Measurements from ENCODE around the gene TCN2.

- no peak for TF ChIP-seq CEBPB (IDR thresholded peaks at IDR 0.05; ENCODE audit: low read depth, low read length)
- TF ChIP-seq CTCF (conservative IDR thresholded peaks at IDR 0.05; ENCODE audit: low read depth, low read length), result no peak
- no peak for TF ChIP-seq MAFK (IDR thresholded peaks at IDR 0.05; ENCODE audit: low read depth, low read length)
- no peak for TF ChIP-seq ELK1 (IDR thresholded peaks at IDR 0.05; ENCODE audit: borderline replicate concordance, low read depth, low read length)
- no peak for TF ChIP-seq RFX5 (IDR thresholded peaks at IDR 0.05; ENCODE audit: low read depth, low read length)
- TF ChIP-seq USF2 (IDR thresholded peaks at IDR 0.05; ENCODE audit: low read depth, low read length), result no peak
- no peak for TF ChIP-seq POLR2A (IDR thresholded peaks at IDR 0.05; ENCODE audit: low read depth, low read length)
Observed at GRCh38 chr22:30584441-30584840, 22.5 kb upstream of the TCN2 start.
